Head of caudate nucleus (tissue), 42 donors: ENCODE measurements around the gene FAM169A.
"Not testable (repeated sequence)": the region's sequence is repeated elsewhere in the genome, so short reads cannot be mapped to it uniquely, and the experiment has no call there.

Source experiments
- DNase-seq, 42 donors: peaks; one replicate each; pipeline versions ENCODE4 v3.0.0 to v3.0.0-alpha.2; 2020 to 2021; ENCODE audit warnings: mixed read lengths in 7 of 42
- intact Hi-C: fragments of 100-400 bp; cut with DNase I; formaldehyde crosslinking; loops from one replicate; pipeline ENCODE4 v1.15.0; 2022

FAM169A gene

DNA sequence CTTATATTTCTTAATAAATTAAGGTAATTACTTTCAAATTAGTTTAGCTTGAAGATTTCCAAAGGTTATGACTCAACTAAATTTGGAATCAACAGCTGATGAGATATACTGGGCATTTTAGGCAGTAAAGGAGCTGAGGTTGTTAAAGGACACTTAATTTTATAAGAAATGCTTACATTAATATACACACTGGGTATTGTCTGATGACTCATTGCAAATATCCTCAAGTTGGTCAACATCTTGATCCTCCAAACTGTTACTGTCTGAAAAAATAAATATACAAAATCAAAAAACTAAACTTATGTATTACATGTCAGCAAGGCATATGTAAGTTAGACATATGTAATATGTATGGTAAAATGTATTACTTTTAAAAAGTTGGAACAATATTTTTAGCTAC lies 102.7 kb downstream of the FAM169A start:
- no peak for DNase-seq
- intact Hi-C loops: loop anchor here (10.0 kb wide), 3 partner anchors 89 to 151 kb away; partner anchors contain the start of gene FAM169A

DNA sequence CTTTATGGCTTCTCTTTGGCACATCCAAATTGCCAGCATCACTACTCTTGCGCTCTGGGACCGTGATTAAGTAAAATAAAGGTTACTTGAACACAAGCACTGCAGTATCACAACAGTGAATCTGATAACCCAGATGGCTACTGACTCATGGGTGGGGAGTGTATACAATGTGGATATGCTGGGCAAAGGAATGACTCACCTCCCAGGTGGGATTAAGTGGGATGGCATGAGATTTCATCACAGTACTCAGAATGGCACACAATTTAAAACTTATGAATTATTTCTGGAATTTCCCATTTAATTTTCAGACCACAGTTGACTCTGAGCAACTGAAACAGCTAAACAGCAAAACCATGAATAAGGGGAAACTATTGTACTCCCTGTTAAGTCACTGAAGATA lies 103.6 kb downstream of the FAM169A start:
- intact Hi-C loops: loop anchor here (10.0 kb wide), 3 partner anchors 88 to 152 kb away; partner anchors contain the start of gene FAM169A
- DNase-seq: peak in 1 of 42 donors; percentile 11

DNA sequence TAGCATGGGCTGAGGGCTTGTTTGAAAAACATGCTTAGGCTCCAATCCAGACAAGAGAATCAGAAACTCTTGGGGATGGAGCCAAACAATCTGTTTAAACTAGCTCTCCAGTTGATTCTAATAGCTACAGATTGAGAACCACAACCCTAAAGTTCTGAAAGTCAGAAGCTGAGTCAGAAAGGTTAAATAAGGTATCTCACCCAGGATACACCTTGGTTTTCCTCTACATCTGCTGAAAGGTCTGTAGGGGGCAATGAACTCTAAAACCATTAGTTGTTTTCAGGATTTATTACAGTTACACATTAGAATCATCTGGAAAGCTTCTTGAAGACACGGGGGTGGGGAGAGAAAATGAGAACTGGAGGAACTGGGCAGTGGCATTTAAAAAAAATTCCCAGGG lies 104.9 kb downstream of the FAM169A start:
- intact Hi-C loops: loop anchor here (10.0 kb wide), 3 partner anchors 86 to 154 kb away; partner anchors contain the start of gene FAM169A

DNA sequence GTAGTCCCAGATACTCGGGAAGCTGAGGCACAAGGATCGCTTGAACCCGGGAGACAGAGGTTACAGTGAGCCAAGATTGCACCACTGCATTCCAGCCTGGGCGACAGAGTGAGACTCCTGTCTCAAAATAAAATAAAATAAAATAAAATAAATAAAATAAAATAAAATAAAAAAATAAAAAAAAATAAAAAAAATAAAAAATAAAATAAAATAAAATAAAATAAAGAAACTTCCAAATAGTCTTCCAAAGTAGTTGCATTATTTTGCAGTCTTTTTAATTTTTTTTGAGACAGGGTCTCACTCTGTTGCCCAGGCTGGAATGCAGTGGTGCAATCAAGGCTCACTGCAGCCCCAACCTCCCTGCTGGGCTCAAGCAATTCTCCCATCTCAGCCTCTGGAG lies 117.4 kb downstream of the FAM169A start:
- intact Hi-C loops, DNase-seq: not testable (repeated sequence)

More for the DNA sequence above, 104.9 kb downstream of the FAM169A start:
- DNase-seq: no peak

DNA sequence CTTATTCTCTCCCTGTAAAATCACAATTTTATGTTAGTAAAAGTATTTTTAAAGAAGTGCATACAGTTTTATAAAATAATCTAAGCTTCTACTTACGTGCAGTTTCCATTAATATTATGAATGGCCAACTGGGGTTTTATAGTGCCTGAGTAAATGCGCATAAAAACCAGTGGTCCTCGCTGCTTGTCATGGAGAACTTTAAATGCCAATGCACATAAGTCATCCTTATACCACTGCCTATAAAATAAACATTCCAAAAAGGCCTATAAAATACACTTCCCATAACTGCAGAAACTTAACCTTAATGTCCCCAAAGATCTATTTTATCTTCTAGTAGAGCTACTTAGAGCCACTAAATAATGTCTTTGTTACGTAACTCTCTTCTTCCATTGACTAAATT lies 127.8 kb downstream of the FAM169A start:
- no peak for DNase-seq
- intact Hi-C loops: no loop called here

DNA sequence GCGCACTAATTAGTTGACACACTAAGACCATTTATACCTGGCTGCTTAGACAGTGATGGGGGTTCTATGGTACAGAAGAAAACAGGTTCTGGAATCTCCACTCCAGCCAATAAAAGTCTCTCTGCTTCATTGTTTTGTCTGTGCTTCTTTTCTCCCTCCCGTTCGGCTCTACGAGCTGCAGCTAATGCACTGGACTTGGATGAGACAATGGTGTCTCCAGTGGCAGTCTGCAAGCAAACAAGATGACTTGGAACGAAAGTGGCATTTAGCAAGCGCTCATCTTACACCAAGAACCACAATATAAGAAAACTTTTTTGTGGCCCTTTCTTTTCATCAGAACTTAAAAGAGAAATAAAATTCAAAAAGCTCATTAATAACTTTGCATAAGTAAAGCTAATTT lies 129.4 kb downstream of the FAM169A start:
- intact Hi-C loops: no loop called here
- peak in 25 of 42 donors; percentile 8 to 60 (median 27) for DNase-seq
